Ectodermal cell (in vitro differentiated cells): Measurements from ENCODE around the gene OR6K2.
"Not testable (repeated sequence)": the region's sequence is repeated elsewhere in the genome, so short reads cannot be mapped to it uniquely, and the experiment has no call there.

Experiments used
- H3K27ac ChIP-seq: 2 replicates; pipeline ENCODE4 v1.7.0; 2013; ENCODE audit warnings: mild to moderate bottlenecking, low read depth, low read length; ENCODE audit not compliant: insufficient read depth, poor library complexity, severe bottlenecking
- H3K27me3 ChIP-seq: 2 replicates; pipeline ENCODE4 v1.7.0; 2013; ENCODE audit warnings: mild to moderate bottlenecking, low read length; ENCODE audit not compliant: insufficient read depth, control insufficient read depth, poor library complexity, severe bottlenecking
- H3K36me3 ChIP-seq: one replicate; pipeline ENCODE4 v1.7.0; 2013; ENCODE audit warnings: low read length; ENCODE audit not compliant: control insufficient read depth, insufficient read depth
- H3K4me1 ChIP-seq: one replicate; pipeline ENCODE4 v1.7.0; 2013; ENCODE audit warnings: low read length; ENCODE audit not compliant: control insufficient read depth, insufficient read depth
- H3K4me3 ChIP-seq: 2 replicates; pipeline ENCODE4 v1.7.0; 2013; ENCODE audit warnings: low read depth, low read length, control low read depth; ENCODE audit not compliant: insufficient read depth
- H3K9me3 ChIP-seq: 2 replicates; pipeline ENCODE4 v1.7.0; 2013; ENCODE audit warnings: mild to moderate bottlenecking, low read length, moderate library complexity; ENCODE audit not compliant: control insufficient read depth
- WGBS, 2 experiments: methylation state at CpG; one replicate each; pipeline ENCODE4 v1.1.7; 2013; ENCODE audit warnings: missing lambda C conversion rate in 2 of 2; 5-methylcytosine and 5-hydroxymethylcytosine counted together

OR6K2 gene

DNA sequence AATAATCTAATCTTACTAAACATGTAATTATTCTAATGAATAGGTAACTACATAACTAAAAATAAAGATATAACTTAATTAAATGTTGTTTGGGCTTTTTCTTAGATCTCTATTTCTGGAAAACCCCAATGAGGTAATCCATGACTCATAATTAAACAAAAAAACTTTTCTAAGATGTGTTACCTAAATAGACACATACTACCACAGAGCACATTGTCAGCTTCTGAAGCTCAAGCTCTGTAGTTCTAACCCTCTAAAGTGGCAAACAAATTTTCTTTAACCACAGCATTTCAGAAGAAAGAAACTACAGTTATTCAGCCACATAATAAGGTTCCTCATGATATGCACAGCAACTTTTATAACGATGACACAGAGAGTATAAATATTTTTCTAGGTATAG lies 15.9 kb upstream of the OR6K2 start:
- Histone ChIP-seq H3K4me3 (no peak overlapping the region), H3K4me1 (no peaks in the 10 kb centered on the region), H3K36me3 (no peaks in the 10 kb centered on the region), H3K27ac (no peak overlapping the region), H3K9me3 (no peaks in the 10 kb centered on the region), H3K27me3 (no peaks in the 10 kb centered on the region)
- 100% methylated on average over 1 of the region's 1 CpG; no CpG with 5 or more reads in 1 of the 2 experiments for WGBS, 2 experiments

DNA sequence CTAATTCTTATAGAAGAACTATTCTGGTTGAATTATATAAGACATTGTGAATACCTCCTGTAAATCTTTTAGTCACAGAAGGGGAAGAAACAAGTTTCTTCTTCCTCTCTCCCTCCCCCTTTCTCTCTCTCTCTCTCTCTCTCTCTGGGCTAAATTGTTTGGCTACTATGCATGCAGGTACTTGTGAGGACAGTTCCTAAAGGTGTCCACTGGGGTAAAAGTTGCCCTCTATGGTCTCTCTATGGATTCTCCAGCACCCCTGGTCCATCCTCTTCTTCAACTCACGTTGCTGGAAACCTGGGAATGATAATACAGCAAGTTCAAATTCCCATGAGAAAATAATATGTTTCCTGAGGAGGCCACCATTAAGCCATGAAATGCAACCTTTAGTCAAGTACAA lies 14.3 kb upstream of the OR6K2 start:
- H3K27ac ChIP-seq, result no peak overlapping the region
- 44 to 86% methylated on average over 1 of the region's 1 CpG for WGBS, 2 experiments
- H3K4me3 ChIP-seq, result no peak overlapping the region
- no peaks in the 10 kb centered on the region for H3K4me1 ChIP-seq
- H3K36me3 ChIP-seq, result no peaks in the 10 kb centered on the region
- no peaks in the 10 kb centered on the region for H3K27me3 ChIP-seq
- no peaks in the 10 kb centered on the region for H3K9me3 ChIP-seq

DNA sequence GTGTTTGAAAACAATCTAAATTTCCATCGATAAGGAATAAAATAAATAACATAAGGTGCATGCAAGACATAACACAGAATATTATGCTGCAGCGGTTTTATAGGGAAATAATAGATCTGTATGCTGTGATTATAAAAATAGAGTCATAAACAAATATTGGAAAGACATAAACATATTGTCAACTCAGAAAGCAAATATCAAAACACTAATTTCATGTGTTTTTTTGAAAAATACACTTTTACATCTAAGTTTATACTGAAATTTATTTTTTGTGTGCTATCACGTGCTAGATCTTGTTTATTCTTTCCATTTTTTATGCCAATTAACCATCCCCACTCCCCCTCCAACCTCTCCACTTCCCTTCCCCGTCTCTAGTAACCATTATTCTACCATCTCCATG lies 10.6 kb upstream of the OR6K2 start:
- H3K27me3 ChIP-seq, result no peaks in the 10 kb centered on the region
- H3K4me3 ChIP-seq, result no peak overlapping the region
- H3K9me3 ChIP-seq, result no peaks in the 10 kb centered on the region
- 72 to 85% methylated on average over 2 of the region's 4 CpGs for WGBS, 2 experiments
- H3K27ac ChIP-seq, result no peak overlapping the region
- H3K4me1 ChIP-seq, result no peaks in the 10 kb centered on the region
- no peaks in the 10 kb centered on the region for H3K36me3 ChIP-seq

DNA sequence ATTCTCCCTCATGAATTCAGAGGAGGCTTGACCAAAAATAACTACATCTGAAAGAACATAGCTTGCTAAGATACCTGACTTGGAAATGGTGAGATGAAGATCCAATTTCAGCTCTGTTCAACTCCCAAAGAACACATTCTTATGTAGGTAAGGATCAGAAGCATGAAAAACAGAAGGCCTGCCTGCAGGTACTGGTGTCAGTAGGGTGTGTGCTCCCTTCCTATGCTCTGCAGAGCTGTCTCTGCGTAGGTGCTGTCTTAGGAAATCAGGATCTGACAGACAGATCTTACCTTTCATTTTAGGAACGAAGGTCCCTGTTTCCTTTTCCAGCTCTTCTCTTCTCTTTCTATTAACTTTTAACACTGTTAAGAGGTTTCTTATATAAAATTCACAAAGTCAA lies 5.6 kb upstream of the OR6K2 start:
- Histone ChIP-seq H3K27me3 (no peaks in the 10 kb centered on the region), H3K36me3 (no peaks in the 10 kb centered on the region), H3K4me1 (no peaks in the 10 kb centered on the region), H3K4me3 (no peak overlapping the region), H3K27ac (no peak overlapping the region), H3K9me3 (no peaks in the 10 kb centered on the region)
- 85 to 89% methylated on average over 2 of the region's 2 CpGs for WGBS, 2 experiments

DNA sequence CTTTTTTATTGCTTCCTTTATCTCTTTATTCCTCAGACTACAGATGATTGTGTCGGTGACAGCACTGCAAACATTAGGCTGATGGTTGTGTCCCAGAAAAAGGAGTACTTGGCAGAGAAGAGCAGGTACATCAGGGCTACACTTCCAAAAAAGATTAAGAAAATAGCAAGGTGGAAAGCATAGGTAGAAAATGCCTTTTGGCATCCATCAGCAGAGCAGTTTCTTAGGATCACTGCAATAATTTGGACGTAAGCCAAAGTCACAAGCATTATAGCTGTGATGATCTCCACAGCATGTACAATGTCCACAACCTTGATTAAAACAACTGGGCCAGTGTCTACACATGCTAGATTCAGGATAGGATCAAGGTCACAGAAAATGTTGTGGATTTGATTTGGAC lies 5.9 kb downstream of the OR6K2 start:
- no peak overlapping the region for H3K4me3 ChIP-seq
- no peak overlapping the region for H3K27ac ChIP-seq
- no peaks in the 10 kb centered on the region for H3K9me3 ChIP-seq
- H3K27me3 ChIP-seq, result no peaks in the 10 kb centered on the region
- no peaks in the 10 kb centered on the region for H3K36me3 ChIP-seq
- 93 to 96% methylated on average over 2 of the region's 2 CpGs for WGBS, 2 experiments
- H3K4me1 ChIP-seq, result no peaks in the 10 kb centered on the region

DNA sequence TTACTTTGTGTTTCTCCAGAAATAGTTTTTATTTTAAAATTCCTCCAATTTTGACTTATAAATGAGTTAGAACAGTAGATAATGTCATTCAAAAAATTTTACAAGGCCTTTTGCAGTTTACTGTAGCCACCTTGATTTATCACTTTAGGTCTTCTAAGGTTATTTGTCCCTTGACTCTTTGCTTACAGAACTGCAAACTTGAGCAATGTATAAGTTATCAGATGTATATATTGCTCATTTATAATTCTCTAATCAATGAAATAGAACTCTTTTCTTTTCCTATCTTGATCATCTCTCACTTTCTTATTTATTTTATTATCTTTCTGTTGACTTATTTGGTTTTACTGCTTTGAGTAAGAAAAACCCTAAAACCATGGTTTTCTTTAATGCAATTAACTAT lies 8.1 kb downstream of the OR6K2 start:
- Histone ChIP-seq H3K9me3 (no peaks in the 10 kb centered on the region), H3K36me3 (no peaks in the 10 kb centered on the region), H3K4me3 (no peak overlapping the region), H3K27ac (no peak overlapping the region), H3K27me3 (no peaks in the 10 kb centered on the region), H3K4me1 (no peaks in the 10 kb centered on the region)

DNA sequence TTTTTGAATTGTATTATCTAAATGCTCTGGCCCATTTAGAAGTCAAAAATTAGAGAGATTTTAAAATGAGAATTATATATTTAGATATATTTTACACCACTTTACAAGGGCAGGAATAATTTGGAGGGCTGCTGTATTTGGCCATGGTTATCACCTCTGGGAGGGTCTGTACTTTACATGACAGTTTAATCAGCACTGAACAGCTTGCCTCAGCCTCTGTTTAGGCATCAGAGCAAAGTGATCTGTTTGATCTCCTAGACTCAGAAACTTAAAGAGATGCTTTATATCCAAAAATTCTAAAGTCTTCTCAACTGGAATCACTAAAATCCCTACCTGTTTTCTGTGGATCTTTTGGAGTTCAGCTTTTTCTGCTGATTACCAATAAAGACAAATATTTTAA lies 8.5 kb downstream of the OR6K2 start:
- Histone ChIP-seq H3K36me3 (no peaks in the 10 kb centered on the region), H3K4me3 (no peak overlapping the region), H3K27ac (no peak overlapping the region), H3K9me3 (no peaks in the 10 kb centered on the region), H3K27me3 (no peaks in the 10 kb centered on the region), H3K4me1 (no peaks in the 10 kb centered on the region)

DNA sequence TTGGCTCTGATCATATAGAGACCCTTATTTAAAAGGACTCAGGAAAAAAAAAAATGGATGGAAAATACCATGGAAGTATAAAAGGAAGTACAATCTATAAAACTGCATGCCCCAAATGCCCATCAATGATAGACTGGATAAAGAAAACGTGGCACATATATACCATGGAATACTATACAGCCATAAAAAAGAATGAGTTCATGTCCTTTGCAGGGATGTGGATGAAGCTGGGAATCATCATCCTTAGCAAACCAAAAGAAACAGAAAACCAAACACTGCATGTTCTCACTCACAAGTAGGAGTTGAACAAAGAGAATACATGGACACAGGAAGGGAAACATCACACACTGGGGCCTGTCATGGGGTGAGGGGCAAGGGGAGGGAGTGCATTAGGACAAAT lies 9.3 kb downstream of the OR6K2 start:
- not testable (repeated sequence) for H3K4me1 ChIP-seq, H3K9me3 ChIP-seq, H3K36me3 ChIP-seq, H3K4me3 ChIP-seq, H3K27ac ChIP-seq, H3K27me3 ChIP-seq
- 82% methylated on average over 1 of the region's 1 CpG; no CpG with 5 or more reads in 1 of the 2 experiments for WGBS, 2 experiments

DNA sequence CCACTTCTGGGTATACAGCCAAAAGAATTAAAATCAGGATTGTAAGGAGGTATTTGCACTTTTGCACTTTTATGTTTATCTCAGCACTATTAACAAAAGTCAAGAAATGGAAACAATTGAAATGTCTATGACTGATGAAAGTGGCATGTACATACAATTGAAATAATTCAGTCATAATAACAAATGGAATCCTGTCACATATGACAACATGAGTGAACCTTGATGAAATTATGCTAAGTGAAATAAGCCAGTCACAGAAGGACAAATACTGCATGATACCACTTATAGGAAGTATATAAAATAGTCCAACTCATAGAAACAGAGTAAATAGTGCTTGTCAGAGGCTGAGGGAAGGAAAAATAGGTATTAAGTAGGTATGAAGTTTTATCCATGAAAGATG lies 10.6 kb downstream of the OR6K2 start:
- H3K27me3 ChIP-seq, result no peaks in the 10 kb centered on the region
- no peak overlapping the region for H3K4me3 ChIP-seq
- H3K36me3 ChIP-seq, result no peaks in the 10 kb centered on the region

DNA sequence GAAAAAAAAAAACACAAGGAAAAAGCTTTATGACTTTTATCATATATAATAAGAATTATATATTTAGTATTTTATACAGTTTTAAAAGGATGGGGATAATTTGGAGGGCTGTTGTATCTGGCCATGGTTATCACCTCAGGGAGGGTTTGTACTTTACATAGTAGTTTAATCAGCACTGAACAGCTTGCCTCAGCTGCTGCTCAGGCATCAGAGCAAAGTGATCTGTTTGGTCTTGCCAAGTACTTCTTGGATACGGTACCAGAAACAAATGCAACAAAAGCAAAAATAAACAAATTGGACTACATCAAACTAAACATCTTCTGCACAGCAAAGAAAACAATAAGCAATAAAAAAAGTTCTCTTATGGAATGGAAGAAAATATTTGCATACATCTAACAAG lies 11.3 kb downstream of the OR6K2 start:
- Histone ChIP-seq H3K4me3 (no peak overlapping the region), H3K27ac (no peak overlapping the region), H3K9me3 (no peaks in the 10 kb centered on the region), H3K27me3 (no peaks in the 10 kb centered on the region), H3K4me1 (no peaks in the 10 kb centered on the region), H3K36me3 (no peaks in the 10 kb centered on the region)
- WGBS, 2 experiments, result 73 to 100% methylated on average over 1 of the region's 1 CpG

More for the DNA sequence above, 10.6 kb downstream of the OR6K2 start:
- Histone ChIP-seq H3K27ac (no peak overlapping the region), H3K9me3 (no peaks in the 10 kb centered on the region), H3K4me1 (no peaks in the 10 kb centered on the region)

DNA sequence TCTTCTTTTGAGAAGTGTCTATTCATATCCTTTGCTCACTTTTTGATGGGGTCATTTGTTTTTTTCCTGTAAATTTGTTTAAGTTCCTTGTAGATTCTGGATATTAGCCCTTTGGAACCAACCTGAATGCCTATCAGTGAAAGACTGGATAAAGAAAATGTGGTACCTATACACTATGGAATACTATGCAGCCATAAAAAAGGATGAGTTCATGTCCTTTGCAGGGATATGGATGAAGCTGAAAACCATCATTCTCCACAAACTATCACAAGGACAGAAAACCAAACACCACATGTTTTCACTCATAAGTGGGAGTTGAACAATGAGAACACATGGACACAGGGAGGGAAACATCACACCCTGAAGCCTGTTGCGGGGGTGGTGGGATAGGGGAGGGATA lies 12.1 kb downstream of the OR6K2 start:
- H3K36me3 ChIP-seq, H3K9me3 ChIP-seq, H3K4me3 ChIP-seq, H3K27ac ChIP-seq, H3K4me1 ChIP-seq, H3K27me3 ChIP-seq: not testable (repeated sequence)
- WGBS, 2 experiments, result 80 to 100% methylated on average over 1 of the region's 1 CpG
